GM18868 (cell line): ENCODE data around the gene SH3RF3.

ENCODE experiments used
- ATAC-seq: cut with Tn5 transposase; IDR thresholded peaks from one replicate; pipeline ENCODE4 v1.9.1; 2021; ENCODE audit warnings: mild to moderate bottlenecking, moderate library complexity; ENCODE audit not compliant: unreplicated experiment

The SH3RF3 gene

DNA sequence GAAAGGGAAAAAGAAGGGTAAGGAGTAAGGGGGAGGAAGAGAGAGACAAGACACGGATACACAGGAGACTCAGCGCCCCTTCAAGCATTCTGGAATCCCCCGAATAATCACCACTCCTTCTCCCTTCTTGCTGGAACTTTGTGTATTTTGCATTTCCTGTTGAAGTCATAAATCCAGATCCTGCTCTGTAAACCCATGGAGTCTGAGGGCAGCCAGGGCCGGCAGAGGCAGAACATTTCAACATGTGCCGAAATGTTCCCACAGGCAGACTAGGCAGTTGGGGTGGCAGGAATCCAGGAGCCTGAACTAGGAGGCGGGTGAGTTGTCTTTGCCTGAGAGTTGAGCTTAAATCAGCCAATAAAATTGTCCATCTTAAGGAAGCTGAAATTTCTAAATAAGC, 193.1 kb downstream of the SH3RF3 start:
- ATAC-seq, result no peak

DNA sequence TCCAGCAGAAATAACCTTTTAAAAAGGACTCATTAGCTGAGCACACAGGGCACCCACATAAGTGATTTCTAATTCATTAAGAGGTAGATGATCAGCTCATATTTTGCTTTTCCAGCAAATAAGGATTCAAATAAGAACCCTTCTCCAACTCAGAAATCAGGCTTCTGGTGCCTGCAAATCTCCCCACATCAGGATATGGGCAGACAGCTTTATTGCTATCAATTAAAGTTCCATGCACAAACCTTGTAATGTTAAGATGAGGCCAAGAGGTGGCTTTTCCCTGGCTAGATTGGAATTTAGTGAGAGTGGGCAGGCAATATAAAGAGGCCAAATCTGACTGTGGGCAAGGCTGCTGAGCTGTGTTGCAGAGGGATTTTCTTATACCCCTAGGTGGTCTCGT, 193.6 kb downstream of the SH3RF3 start:
- no peak for ATAC-seq

DNA sequence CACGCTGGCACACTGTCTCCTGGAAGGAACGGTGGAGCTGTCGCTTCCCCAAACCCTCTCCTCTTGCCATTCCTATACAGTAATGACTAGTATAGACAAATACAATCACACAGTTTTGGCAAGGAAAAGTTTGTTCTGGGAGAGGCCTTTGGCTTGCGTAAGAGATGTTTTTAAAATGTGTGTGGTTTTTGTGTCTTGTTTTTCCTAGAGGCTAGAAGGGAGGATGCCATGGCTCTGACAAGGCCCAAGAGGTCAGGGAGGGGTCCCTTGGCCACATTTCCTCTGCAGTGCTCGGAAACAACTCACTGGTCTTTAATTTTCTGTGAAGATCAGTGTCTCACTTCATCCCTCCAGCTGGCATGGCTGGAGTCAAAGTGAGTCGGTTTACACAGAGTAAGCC, 195.9 kb downstream of the SH3RF3 start:
- no peak for ATAC-seq

DNA sequence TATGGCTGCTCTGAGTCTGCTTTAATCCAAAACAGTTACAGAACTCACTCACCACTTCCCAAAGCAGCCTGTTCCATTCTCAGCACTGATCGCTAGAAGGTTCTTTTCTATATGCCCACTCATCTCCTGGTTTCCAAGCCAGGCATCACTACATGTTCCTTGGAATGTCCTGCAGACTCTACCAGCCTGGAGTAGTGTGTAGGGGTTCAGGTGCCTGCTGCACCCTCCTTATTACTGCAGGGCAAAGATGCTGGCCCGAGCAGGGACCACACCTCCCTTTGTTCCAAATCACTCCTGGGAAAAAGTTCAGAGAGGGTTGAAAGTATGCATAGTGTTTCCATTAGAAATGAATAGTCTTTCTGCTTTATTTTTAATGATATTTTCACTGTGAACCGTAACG, 196.6 kb downstream of the SH3RF3 start:
- no peak for ATAC-seq

DNA sequence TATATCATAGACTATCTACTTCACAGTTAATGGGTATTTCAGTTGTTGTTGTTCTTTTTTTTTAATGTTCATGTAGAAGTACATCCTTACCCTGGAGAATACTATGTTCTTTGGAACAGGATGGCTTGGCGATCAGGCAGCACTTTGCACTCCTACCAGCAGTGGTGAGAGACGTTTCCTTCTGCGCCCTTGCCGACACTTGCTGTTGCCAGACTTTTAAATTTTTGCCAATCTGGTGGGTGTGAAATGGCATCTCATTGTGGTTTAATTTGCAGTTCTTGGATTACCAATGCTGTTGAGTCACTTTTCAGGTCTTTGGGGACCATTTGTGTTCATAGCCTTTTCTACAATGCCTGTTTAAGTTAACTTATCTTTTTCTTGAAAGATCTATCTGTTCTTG, 197.3 kb downstream of the SH3RF3 start:
- no peak for ATAC-seq

DNA sequence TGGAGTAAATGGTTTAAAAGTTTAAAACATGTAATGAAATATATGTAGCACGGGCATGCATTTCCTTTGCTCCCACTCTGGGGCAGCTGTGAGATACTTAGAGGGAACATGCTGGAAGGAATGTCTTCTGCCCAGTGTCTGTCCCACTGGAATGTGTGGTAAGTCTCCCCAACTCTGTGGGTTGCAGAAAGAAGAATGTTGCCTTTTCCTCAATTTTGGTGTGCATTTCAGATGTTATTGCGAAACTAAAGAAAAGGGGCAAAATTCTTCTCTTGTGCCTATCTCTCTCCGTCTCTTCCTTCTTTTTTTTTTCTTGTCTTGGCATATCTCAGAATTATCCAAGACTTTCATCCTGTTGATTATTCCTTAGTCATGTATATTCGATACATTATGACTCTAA, 201.1 kb downstream of the SH3RF3 start:
- no peak for ATAC-seq

DNA sequence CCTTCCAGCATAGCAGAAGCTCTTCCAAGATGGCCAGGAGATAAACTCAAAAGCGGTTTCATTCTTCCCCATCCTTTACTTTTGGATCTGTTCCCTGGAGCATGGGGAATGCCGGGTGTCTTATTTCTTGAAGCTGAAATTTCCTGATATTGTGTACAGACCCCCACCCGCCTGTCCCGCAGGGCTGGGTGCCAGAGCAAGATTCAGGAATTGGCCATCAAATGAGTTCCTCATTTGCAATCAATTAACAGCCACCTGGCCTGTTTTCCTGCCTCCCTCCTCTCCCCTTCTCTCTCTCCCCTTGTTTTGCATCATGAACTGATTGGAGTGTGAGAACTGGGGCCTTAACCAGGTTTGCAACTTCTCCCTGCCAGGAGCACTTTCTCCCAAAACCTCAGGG, 202.1 kb downstream of the SH3RF3 start:
- no peak for ATAC-seq

DNA sequence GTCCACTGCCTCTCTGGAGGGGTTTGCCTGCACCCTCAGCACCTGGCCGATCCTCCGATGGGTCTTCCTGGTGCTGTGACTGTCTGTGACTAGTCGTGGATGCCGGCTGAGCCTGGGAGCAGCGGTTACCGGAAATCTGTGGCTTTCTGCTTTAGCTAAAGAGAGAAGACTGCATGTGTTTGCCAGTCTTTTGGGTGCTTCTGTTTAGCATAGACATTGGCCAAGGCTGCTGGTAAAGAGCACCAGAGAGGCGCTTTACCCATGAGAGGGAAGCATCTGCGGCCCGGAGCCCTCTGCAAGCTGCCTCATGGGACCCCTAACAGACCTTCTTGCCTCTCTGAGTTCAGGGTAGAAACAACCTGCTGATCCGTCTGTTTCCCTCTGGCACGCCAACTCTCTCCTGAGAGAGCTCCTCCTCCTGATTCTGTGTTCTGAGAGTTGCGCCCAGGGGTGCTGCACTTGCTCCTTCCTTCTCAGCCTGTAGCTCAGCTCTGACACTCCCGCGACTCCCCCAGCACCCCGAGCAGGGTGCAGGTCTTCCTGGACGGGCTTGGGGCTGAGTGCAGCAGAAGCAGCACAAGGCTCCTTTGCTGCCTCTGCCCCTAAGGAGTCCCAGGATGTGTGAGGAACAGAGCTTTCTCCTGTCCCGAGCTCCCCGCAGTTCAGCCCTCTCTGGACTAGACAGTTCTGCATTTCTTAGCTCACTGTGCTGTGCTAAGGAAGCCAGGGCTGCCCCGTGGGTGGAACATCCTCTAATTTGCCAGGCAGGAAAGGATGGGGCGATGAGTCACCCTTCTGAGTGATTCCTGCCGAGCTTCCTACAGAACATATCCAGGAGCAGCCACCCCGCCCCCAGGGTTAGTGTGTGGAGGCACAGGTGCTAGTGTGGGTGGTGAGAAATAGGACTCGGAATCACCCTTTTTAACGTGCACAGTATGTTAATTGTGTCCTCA, 203.2 kb downstream of the SH3RF3 start:
- peak; percentile 38 for ATAC-seq

DNA sequence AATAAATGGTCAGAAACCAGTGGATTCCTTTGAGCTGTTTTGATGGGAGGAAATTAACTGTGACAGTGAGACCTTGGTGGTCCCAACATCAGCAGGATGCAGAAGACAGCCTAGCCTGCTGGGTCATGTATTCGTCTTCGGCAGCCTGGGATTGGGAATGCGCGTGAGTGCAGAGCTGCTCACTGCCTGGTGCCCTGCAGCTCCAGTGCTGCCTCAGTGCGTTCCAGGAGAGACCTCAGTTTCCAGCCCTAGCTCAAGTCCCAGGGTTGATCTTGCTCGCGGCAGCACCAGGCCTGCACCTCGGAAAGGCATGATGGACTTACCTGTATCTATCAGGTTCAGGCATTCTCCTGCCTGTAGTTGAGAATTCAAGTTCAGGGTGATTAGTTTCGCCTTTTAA, 203.9 kb downstream of the SH3RF3 start:
- no peak for ATAC-seq

DNA sequence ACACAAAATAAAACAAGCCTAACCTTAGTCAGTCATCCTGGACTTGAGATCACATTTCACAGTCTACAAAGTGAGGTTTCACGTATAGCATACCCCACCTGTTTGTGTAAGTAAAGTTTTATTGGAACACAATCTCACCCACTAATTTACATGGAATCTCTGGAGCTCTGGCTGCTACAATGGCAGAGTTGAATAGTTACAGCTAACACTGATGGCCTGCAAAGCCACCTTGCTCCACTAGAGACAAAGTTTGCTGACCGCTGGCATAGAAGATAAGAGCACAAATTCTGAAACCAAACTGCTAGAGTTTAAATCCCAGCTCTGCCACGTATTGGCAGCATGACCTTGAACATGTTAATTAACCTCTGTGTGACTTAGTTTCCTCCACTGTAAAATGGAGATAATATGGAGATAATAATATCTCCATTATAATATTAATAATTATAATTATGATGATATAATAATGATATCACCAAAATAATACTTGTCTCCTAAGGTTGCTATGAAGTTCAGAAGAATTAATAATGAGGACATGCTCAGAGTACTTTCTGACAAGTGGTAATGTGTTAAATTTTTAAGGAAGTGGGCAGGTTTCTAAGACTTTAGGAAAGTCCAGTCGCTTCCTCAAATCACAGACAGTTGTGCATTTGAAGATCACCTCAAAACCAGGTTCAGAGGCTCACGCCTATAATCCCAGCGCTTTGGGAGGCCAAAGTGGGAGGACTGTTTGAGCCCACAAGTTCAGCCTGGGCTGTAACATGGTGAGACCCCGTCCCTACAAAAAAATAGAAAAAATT, 204.6 kb downstream of the SH3RF3 start:
- no peak for ATAC-seq

DNA sequence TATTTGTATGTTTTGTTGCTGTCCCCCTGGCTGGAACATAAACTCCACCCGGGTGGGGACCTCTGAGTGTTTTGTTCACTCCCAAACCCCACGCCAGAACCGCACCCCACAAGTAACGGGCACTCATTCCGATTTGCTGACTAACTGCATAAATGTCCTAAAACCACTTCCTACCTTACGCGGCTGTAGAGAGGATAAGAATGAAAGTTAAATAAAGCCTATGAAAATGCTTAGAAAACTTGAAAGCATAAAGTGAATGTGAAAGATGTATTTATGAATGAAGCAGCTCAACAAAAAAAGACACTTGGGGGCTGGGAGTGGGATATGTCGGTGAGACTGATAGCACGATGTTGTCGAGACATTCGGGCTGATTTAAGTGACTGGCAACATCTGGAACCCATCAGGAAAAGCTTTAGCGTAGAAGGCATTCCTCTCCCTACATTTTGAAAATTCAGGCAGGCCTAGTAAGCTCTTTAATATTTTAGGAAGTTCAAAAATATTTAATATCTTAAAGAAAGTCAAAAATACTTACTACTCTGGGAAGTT, 206.7 kb downstream of the SH3RF3 start:
- no peak for ATAC-seq

DNA sequence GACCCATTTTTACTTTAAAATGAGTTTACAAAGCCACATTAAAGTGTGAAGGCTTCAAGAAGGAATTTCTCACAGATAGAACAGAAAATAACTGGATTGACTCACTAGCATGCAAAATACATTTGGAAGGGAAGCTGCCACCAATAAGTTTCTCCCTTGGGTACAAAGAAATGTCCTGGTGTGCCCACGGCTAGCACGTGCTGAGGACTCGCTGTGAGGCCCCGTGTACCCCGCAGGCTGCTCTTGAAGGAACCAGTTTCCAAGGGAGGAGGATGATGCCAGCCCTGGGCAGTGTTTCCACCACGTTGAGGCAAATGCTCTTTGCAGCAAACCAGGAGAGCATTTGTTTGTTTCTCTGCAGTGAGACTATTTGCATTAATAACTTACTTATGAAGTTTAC, 207.3 kb downstream of the SH3RF3 start:
- ATAC-seq, result no peak

DNA sequence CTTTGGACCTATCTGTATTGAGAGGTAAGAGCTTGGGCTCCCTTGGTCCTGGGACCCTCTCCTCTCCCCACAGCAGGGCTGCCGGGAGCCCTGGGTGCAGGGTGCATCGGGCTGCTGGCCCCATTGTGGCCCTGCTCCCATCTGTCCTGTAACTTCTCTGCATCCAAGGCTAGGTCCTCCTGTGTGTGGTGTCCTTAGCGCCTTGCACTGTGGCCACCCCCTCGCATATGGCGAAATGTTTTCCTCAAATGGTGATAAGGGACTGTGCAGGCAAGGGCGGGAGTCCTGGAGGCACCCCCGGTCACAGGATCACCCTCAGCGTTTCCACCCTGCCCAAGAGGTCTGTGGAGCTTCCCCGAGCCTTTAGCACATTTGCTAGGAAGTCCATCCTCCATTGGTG, 208.2 kb downstream of the SH3RF3 start:
- no peak for ATAC-seq

DNA sequence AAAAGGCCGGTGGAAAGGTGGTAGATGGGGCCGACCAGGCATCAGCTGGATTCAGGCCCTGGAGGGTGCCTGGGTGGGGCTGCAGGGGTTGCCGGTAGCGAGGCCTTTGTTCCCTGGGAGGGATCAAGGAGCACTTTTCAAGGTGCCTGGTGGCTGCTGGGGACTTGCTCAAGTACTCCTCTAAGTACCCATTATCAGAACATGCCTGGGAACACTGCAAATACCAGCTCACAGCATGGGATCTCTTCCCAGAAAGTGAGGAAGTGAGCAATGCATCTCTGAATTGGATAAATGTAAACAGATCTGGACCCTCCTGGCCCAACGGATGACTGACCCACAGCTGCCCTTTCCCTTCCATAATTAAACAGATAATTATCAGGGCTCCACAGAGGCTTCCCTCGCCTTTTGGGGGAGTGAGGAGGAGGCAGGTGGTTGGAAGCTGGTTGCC, 210.5 kb downstream of the SH3RF3 start:
- ATAC-seq, result no peak

DNA sequence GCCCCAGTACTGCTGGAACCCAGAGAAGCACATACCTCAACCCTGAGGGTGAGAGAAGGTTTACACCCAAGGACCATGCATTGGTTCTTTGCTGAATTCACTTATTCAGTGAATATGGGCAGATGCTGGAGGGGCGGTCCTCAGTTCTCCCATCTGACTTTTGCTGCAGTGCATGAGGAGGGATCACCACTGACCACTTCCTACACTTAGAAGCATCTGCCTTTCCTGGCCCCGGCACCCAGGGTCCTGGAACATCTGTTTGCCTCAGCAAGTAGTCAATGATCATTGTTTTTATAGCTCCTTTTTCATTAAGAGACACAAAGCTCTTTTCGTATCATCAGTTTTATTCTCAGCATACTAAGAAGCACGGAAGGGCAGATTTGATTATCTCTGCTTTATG, 211.4 kb downstream of the SH3RF3 start:
- ATAC-seq, result no peak

DNA sequence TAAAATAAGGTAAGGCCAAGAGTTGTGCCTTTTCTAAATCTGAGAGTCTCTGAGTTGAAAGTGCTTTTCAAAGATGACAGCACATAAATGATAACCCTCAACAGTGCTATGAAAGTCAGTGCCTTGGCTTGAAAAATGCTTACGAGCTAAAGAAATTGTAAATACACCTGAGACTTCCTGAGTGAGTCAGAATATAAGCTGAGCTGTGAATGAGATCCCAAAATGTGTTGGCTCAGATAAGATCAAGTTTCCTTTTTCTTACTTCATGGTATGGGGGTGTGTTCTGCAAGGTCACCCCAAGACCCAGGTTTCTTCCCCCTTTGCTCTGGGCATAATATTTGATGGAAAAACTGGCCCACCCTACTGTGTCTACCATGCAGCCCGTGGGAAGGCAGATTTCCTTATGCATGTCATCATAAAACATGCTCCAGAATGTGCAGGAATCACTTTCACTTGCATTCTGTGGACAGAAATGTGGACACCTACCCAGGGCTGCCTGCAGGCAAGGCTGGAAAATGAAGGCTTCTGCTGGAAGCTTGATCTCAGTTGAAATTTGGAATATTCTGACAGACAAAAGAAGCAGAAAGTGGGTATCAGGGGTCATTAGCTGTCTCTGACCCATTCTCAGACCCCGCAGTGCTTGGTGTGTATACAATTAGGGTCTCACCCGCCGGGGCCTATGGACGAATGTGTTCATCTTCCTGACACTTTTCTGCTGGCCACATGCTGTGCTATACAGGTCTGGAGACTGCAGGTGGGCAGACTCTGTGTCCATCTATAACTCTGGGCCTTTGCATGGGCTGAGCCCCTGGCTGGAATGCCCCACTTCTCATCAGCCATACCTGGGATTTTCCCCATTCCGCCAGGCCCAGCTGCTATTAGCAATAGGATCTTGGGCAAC, 212.6 kb downstream of the SH3RF3 start:
- peak; percentile 43 for ATAC-seq

DNA sequence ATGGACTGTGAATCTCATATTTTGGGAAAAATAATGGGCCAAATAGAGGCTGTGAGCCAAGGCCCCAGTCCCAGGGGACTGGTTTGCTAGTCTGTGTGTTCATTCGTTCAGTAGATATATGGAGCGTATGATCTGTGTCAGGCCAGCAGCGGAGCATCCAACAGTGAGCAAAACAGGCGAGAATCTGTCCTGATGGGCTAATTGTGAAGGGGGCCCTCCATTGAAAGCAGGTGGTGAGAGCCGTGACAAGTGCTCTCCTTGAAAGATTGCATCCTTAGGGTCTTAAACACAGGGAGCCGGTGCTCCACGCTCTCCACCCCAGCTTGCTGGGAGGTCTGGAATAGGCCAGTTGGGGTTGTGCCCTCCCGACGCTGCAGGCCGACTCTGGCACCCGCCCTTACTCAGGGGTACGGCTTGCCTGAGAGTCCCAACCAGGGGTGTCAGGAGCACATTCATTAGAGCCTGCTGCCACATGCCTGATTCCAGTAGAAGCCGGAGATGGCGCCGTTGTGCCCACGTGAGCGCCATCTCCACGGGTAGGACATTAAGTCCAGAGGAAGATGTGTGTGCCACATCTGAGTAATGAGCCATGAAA, 213.3 kb downstream of the SH3RF3 start:
- ATAC-seq, result no peak

DNA sequence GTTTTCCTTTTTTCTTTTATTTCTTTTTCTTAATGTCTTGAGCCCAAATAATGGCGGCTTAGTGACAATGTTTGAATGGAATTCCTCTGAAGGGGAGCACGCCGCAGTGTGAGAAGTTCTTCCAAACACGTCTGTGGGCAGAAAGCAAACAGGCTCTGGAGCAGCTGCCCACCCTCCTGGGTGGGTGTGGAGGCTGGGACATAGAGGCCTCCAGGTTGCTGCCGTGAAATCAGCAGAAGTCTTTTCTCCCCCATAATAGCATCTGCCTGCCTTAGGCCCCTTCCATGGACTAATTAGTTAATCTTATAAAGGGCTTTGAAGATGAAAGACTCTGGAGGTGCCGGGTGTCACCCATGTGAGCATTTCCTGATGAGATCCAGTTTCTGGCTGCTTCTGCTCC, 213.9 kb downstream of the SH3RF3 start:
- ATAC-seq, result no peak

DNA sequence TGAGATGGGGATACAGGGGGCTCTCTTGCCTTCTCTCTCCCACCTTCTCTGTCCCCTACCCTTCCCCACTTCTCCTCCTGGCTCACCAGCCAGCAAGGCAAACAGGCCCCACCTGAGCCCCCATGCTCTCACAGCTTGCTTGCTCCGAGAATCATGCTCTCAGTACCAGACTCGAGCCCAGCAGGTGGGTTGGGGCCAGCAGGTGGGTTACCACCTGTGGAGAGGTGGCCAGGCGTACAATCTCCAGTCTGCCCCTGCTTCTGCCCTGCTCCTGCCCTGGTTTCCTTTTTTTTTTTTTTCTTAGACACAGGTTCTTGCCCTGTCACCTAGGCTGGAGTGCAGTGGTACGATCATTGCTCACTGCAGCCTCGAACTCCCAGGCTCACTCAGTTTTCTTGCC, 214.5 kb downstream of the SH3RF3 start:
- no peak for ATAC-seq

DNA sequence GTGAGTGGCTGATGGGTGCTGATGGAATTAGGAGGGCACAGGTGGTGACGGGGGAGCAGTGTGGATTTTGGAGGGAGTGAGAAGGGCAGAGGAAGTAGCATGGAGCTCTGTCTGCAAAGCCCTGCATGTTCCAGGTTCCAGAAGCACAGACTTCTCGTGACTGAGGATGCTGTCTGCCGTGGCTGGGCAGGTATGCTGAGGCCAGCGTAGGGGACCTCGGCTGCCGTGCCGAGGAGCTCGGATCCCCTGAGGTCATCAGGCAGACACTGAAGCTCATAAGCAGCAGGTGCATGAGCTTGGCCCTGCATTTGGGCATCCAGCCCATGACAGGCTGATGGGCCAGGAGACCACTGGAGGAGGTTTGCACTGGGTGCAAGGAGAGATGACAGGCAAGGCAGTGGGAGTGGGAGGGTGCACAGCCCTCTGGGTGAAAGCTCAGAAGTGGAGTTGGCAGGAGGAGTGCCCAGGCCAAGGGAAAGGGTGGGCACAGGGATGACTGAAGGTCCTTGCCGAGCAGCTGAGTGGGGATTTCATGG, 215.3 kb downstream of the SH3RF3 start:
- ATAC-seq, result no peak
